SK-N-SH (cell line): ENCODE data around the gene ZGPAT. TPM values are rescaled to one million over a fixed set of nuclear protein-coding genes. Genes with fewer than 3 reads are reported as not detected.

Experiments
- CTCF ChIA-PET: fragments of 300-600, 350-600 bp; formaldehyde crosslinking; extraction: SDS; loops from one replicate; lab custom pipeline; 2021; lab: Yijun Ruan, JAX
- POLR2A ChIA-PET: fragments of 350-600 bp; sonication (Branson Sonifier 250); formaldehyde crosslinking; extraction: SDS; loops from one replicate; lab custom pipeline; 2020; ENCODE audit warnings: antibody characterized with exemption, inconsistent platforms; lab: Yijun Ruan, JAX
- DNase-seq: peaks from one replicate; pipeline ENCODE4 v3.0.0; 2012
- H2AFZ ChIP-seq: fragments of 200-600 bp; sonication (generic); 2 replicates; pipeline ENCODE4 v1.8.1; 2016; ENCODE audit warnings: antibody characterized with exemption, mild to moderate bottlenecking, low read depth
- H3F3A ChIP-seq: fragments of 200-600 bp; sonication (generic); replicated peaks from 2 replicates; pipeline ENCODE3; 2016; ENCODE audit warnings: antibody characterized with exemption, mild to moderate bottlenecking; ENCODE audit not compliant: insufficient read depth
- H3K27ac ChIP-seq, 2 experiments: fragments of 200-500 bp in 1 of 2; fragments of 200-600 bp in 1 of 2; sonication (Bioruptor generic) in 1 of 2; sonication (generic), shearing (Covaris generic) in 1 of 2; 2 replicates each; pipeline versions ENCODE4 v1.5.1 to v1.6.1; 2014 to 2016; ENCODE audit warnings: low read depth in 2 of 2, inconsistent platforms in 1 of 2, low read length in 1 of 2, mild to moderate bottlenecking in 1 of 2, mixed read lengths in 1 of 2
- H3K27me3 ChIP-seq: fragments of 200-600 bp; sonication (generic), shearing (Covaris generic); 2 replicates; pipeline ENCODE4 v1.6.1; 2016; ENCODE audit warnings: mixed run types; ENCODE audit not compliant: insufficient read depth
- H3K36me3 ChIP-seq, 2 experiments: fragments of 200-500 bp in 1 of 2; fragments of 200-600 bp in 1 of 2; sonication (Bioruptor generic) in 1 of 2; sonication (generic) in 1 of 2; replicated peaks in 1 of 2; 2 replicates each; pipeline versions ENCODE3 to v1.5.1; 2014 to 2016; ENCODE audit warnings: low read length in 1 of 2, mild to moderate bottlenecking in 1 of 2; ENCODE audit not compliant: insufficient read depth in 2 of 2, control insufficient read depth in 1 of 2
- H3K4me1 ChIP-seq, 2 experiments: fragments of 200-500 bp in 1 of 2; fragments of 200-600 bp in 1 of 2; sonication (Bioruptor generic) in 1 of 2; sonication (generic), shearing (Covaris generic) in 1 of 2; 2 replicates each; pipeline versions ENCODE4 v1.5.1 to v1.6.1; 2014 to 2016; ENCODE audit warnings: low read depth in 1 of 2, low read length in 1 of 2, mixed run types in 1 of 2; ENCODE audit not compliant: insufficient read depth in 2 of 2, control insufficient read depth in 1 of 2
- H3K4me2 ChIP-seq: fragments of 200-600 bp; sonication (generic), shearing (Covaris generic); 2 replicates; pipeline ENCODE4 v1.6.1; 2017; ENCODE audit warnings: mixed run types
- H3K4me3 ChIP-seq, 2 experiments: fragments of 200-500 bp in 1 of 2; fragments of 200-600 bp in 1 of 2; sonication (Bioruptor generic) in 1 of 2; sonication (generic), shearing (Covaris generic) in 1 of 2; 2 replicates each; pipeline versions ENCODE4 v1.5.1 to v1.8.1; 2014 to 2016; ENCODE audit warnings: low read depth in 2 of 2, inconsistent platforms in 1 of 2, low read length in 1 of 2, mild to moderate bottlenecking in 1 of 2, mixed read lengths in 1 of 2, moderate library complexity in 1 of 2
- H3K79me2 ChIP-seq: fragments of 200-600 bp; sonication (generic); 2 replicates; pipeline ENCODE4 v1.8.1; 2017; ENCODE audit warnings: mild to moderate bottlenecking; ENCODE audit not compliant: insufficient read depth
- H3K9ac ChIP-seq: fragments of 200-600 bp; sonication (generic); 2 replicates; pipeline ENCODE4 v1.6.1; 2017; ENCODE audit warnings: mixed run types
- H3K9me2 ChIP-seq: fragments of 200-600 bp; sonication (generic); 2 replicates; pipeline ENCODE4 v1.6.1; 2017; ENCODE audit warnings: mixed run types
- H3K9me3 ChIP-seq: fragments of 200-600 bp; sonication (generic); 2 replicates; pipeline ENCODE4 v1.6.1; 2017; ENCODE audit warnings: mixed run types, mild to moderate bottlenecking, moderate library complexity
- H4K20me1 ChIP-seq: fragments of 200-600 bp; sonication (generic); 2 replicates; pipeline ENCODE4 v1.6.1; 2017; ENCODE audit warnings: mild to moderate bottlenecking, mixed run types; ENCODE audit not compliant: insufficient read depth
- CHD2 ChIP-seq: fragments of 150-350 bp; IDR thresholded peaks from 2 replicates; pipeline ENCODE4 v1.6.1; 2018; ENCODE audit warnings: low read length; ENCODE audit not compliant: partially characterized antibody
- ELF1 ChIP-seq: IDR thresholded peaks from 2 replicates; pipeline ENCODE4 v1.4.0; 2012
- EP300 ChIP-seq, 2 experiments: IDR thresholded peaks; 2 replicates each; pipeline versions ENCODE4 v1.4.0 to v1.6.1; 2012; ENCODE audit warnings: borderline replicate concordance in 1 of 2, low read depth in 1 of 2, low read length in 1 of 2
- FOXM1 ChIP-seq: IDR thresholded peaks from 2 replicates; pipeline ENCODE4 v1.4.0; 2012; ENCODE audit warnings: low read depth, mild to moderate bottlenecking
- NFIC ChIP-seq: IDR thresholded peaks from 2 replicates; pipeline ENCODE4 v1.4.0; 2012; ENCODE audit warnings: borderline replicate concordance
- POLR2AphosphoS5 ChIP-seq: IDR thresholded peaks from 2 replicates; pipeline ENCODE4 v1.6.1; 2012; ENCODE audit warnings: low read depth, low read length
- SMC3 ChIP-seq: IDR thresholded peaks from 2 replicates; pipeline ENCODE4 v1.6.1; 2012; ENCODE audit warnings: low read depth, low read length, improper control_type of control experiment
- TCF12 ChIP-seq: IDR thresholded peaks from 2 replicates; pipeline ENCODE4 v1.4.0; 2012
- WGBS: methylation state at CpG from one replicate; pipeline ENCODE4 v1.1.6; 2017; ENCODE audit warnings: low lambda C conversion rate; 5-methylcytosine and 5-hydroxymethylcytosine counted together
- polyA plus RNA-seq, 3 experiments: library from polyadenylated mRNA; depleted of rRNA; stranded (reverse); fragments of >200 nt; gene quantifications; 2 replicates each; pipeline ENCODE4 v1.2.3, GENCODE V29; 2012
- TF ChIP-seq, protein P1 (sequence below): IDR thresholded peaks from 2 replicates; pipeline ENCODE4; 2012
- TF ChIP-seq, protein P2 (sequence below): fragments of 150-350 bp; IDR thresholded peaks from 2 replicates; pipeline ENCODE4 v1.6.1; 2017; ENCODE audit warnings: antibody characterized with exemption, low read length, low read depth, borderline replicate concordance

ZGPAT gene
- polyA plus RNA-seq, 1 of the 3 experiments (the other 2 are of a cell fraction) = 33.7 TPM

DNA sequence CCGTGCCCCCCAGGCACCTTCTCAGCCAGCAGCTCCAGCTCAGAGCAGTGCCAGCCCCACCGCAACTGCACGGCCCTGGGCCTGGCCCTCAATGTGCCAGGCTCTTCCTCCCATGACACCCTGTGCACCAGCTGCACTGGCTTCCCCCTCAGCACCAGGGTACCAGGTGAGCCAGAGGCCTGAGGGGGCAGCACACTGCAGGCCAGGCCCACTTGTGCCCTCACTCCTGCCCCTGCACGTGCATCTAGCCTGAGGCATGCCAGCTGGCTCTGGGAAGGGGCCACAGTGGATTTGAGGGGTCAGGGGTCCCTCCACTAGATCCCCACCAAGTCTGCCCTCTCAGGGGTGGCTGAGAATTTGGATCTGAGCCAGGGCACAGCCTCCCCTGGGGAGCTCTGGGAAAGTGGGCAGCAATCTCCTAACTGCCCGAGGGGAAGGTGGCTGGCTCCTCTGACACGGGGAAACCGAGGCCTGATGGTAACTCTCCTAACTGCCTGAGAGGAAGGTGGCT lies 10.4 kb upstream of the ZGPAT start:
- Histone ChIP-seq H3K36me3 (peaks cover 0 to 9% of the 10 kb centered on the region in 2 experiments), H3K4me1 (peaks cover 22 to 30% of the 10 kb centered on the region in 2 experiments; a peak in 3 of 4 replicates), H3K9ac (no peak overlapping the region), H3K9me3 (no peaks in the 10 kb centered on the region), H2AFZ (no peak overlapping the region), H3K4me3 (peak overlapping the region in 1 of 2 experiments; percentile 25; a peak in 1 of 4 replicates), H3F3A (no peaks in the 10 kb centered on the region), H3K27ac (peak overlapping the region in 1 of 2 experiments; percentile 85; a peak in 1 of 4 replicates), H3K4me2 (no peak overlapping the region), H3K79me2 (no peaks in the 10 kb centered on the region), H4K20me1 (no peaks in the 10 kb centered on the region), H3K27me3 (no peaks in the 10 kb centered on the region), H3K9me2 (no peaks in the 10 kb centered on the region)
- CTCF ChIA-PET = interaction anchor here (0.6 to 1.3 kb wide), 5 partner anchors 11 to 276 kb away, joined by 3 to 6 read pairs (median 3); no protein-coding TSS in a partner anchor
- POLR2A ChIA-PET = interaction anchor here (0.7 to 3.4 kb wide), 7 partner anchors 11 to 282 kb away, joined by 3 to 22 read pairs (median 3); partner anchors contain the start of genes ARFRP1, RTEL1, SAMD10 and STMN3
- DNase-seq = peak; percentile 73
- 60% methylated on average over 2 of the region's 7 CpGs for WGBS
- 0 out of 2 replicates have a peak, but pooled peaks have one; percentile 18 for TF ChIP-seq NFIC
- TF ChIP-seq, protein P1, sequence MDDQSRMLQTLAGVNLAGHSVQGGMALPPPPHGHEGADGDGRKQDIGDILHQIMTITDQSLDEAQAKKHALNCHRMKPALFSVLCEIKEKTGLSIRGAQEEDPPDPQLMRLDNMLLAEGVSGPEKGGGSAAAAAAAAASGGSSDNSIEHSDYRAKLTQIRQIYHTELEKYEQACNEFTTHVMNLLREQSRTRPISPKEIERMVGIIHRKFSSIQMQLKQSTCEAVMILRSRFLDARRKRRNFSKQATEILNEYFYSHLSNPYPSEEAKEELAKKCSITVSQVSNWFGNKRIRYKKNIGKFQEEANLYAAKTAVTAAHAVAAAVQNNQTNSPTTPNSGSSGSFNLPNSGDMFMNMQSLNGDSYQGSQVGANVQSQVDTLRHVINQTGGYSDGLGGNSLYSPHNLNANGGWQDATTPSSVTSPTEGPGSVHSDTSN = no peak; the same call in 1 of the 2 replicates

DNA sequence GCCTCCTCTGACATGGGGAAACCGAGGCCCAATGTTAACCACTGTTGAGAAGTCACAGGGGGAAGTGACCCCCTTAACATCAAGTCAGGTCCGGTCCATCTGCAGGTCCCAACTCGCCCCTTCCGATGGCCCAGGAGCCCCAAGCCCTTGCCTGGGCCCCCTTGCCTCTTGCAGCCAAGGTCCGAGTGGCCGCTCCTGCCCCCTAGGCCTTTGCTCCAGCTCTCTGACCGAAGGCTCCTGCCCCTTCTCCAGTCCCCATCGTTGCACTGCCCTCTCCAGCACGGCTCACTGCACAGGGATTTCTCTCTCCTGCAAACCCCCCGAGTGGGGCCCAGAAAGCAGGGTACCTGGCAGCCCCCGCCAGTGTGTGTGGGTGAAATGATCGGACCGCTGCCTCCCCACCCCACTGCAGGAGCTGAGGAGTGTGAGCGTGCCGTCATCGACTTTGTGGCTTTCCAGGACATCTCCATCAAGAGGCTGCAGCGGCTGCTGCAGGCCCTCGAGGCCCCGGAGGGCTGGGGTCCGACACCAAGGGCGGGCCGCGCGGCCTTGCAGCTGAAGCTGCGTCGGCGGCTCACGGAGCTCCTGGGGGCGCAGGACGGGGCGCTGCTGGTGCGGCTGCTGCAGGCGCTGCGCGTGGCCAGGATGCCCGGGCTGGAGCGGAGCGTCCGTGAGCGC lies 9.8 kb upstream of the ZGPAT start:
- Histone ChIP-seq H3K79me2 (no peaks in the 10 kb centered on the region), H4K20me1 (no peaks in the 10 kb centered on the region), H3K4me2 (peak overlapping the region; percentile 72; the same call in 1 of the 2 replicates), H3K36me3 (peaks cover 0 to 9% of the 10 kb centered on the region in 2 experiments), H3F3A (no peaks in the 10 kb centered on the region), H3K27ac (peak overlapping the region in 1 of 2 experiments; percentile 85; a peak in 3 of 4 replicates), H3K9ac (0 out of 2 replicates have a peak overlapping the region, but pooled peaks have one; percentile 61), H3K9me2 (no peaks in the 10 kb centered on the region), H3K27me3 (no peaks in the 10 kb centered on the region), H3K9me3 (no peaks in the 10 kb centered on the region), H3K4me3 (no peak overlapping the region), H2AFZ (no peak overlapping the region), H3K4me1 (peaks cover 22 to 30% of the 10 kb centered on the region in 2 experiments; a peak in 3 of 4 replicates)
- CTCF ChIA-PET = interaction anchor here (0.6 to 1.7 kb wide), 5 partner anchors 11 to 276 kb away, joined by 3 to 6 read pairs (median 3); no protein-coding TSS in a partner anchor
- 89% methylated on average over 25 of the region's 40 CpGs for WGBS
- peak; percentile 47 for DNase-seq
- TF ChIP-seq TCF12 (no peak), EP300 (IDR thresholded peaks at IDR 0.05; ENCODE audit: borderline replicate concordance in 1 of 2, low read depth in 1 of 2, low read length in 1 of 2) (no peak), CHD2 (no peak), ELF1 (no peak), POLR2AphosphoS5 (no peak), SMC3 (no peak), FOXM1 (no peak)
- TF ChIP-seq, protein P2, sequence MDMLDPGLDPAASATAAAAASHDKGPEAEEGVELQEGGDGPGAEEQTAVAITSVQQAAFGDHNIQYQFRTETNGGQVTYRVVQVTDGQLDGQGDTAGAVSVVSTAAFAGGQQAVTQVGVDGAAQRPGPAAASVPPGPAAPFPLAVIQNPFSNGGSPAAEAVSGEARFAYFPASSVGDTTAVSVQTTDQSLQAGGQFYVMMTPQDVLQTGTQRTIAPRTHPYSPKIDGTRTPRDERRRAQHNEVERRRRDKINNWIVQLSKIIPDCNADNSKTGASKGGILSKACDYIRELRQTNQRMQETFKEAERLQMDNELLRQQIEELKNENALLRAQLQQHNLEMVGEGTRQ = no peak
- POLR2A ChIA-PET = interaction anchor here (0.7 to 3.4 kb wide), 7 partner anchors 10 to 281 kb away, joined by 3 to 22 read pairs (median 3); partner anchors contain the start of genes ARFRP1, RTEL1, SAMD10 and STMN3
